IMR-90 (cell line): ENCODE data around the gene CYB561A3. TPM values are rescaled to one million over a fixed set of nuclear protein-coding genes. Genes with fewer than 3 reads are reported as not detected.

ENCODE experiments used
- ATAC-seq: fragments of 200-7000 bp; cut with Tn5 transposase; 2 replicates; pipeline ENCODE4 v1.9.1; 2020; ENCODE audit warnings: low read depth, mild to moderate bottlenecking, moderate library complexity
- BruUV-seq: library from RNA; stranded (reverse); fragments of 400-500 nt; replicated peaks from 2 replicates; lab custom pipeline; 2021; lab: Mats Ljungman, UMichigan
- CTCF ChIA-PET: fragments of 300-600 bp; formaldehyde crosslinking; extraction: SDS; loops from one replicate; lab custom pipeline; 2021; ENCODE audit warnings: antibody characterized with exemption; lab: Yijun Ruan, JAX
- POLR2A ChIA-PET: fragments of 300-600 bp; sonication (Branson Sonifier 250); formaldehyde crosslinking; loops from one replicate; lab custom pipeline; 2022; ENCODE audit warnings: antibody characterized with exemption; ENCODE audit not compliant: unreplicated experiment; lab: Charles Lee
- DNase-seq: peaks from one replicate; pipeline ENCODE4 v3.0.0; 2013
- H2AFZ ChIP-seq: replicated peaks from 2 replicates; pipeline ENCODE3; 2013; ENCODE audit warnings: low read length, mild to moderate bottlenecking; ENCODE audit not compliant: poor library complexity
- H2AK5ac ChIP-seq: 2 replicates; pipeline ENCODE4 v1.6.1; 2013; ENCODE audit warnings: low read depth, low read length, inconsistent platforms
- H2AK9ac ChIP-seq: replicated peaks from 2 replicates; pipeline ENCODE3; 2013; ENCODE audit warnings: mild to moderate bottlenecking, low read depth, low read length, moderate library complexity; ENCODE audit not compliant: poor library complexity
- H2BK120ac ChIP-seq: 2 replicates; pipeline ENCODE4 v1.6.1; 2013; ENCODE audit warnings: low read depth, low read length, inconsistent platforms
- H2BK15ac ChIP-seq: 3 replicates; pipeline ENCODE4 v1.6.1; 2013; ENCODE audit warnings: low read depth, low read length, inconsistent platforms
- H2BK20ac ChIP-seq: 2 replicates; pipeline ENCODE4 v1.6.1; 2013; ENCODE audit warnings: low read depth, mild to moderate bottlenecking, inconsistent platforms, low read length, moderate library complexity
- H2BK5ac ChIP-seq: 2 replicates; pipeline ENCODE4 v1.6.1; 2013; ENCODE audit warnings: mild to moderate bottlenecking, low read depth, low read length, inconsistent platforms; ENCODE audit not compliant: poor library complexity, severe bottlenecking
- H3K14ac ChIP-seq: replicated peaks from 2 replicates; pipeline ENCODE4 v1.6.1; 2013; ENCODE audit warnings: low read depth, low read length, inconsistent platforms
- H3K18ac ChIP-seq: 2 replicates; pipeline ENCODE4 v1.6.1; 2013; ENCODE audit warnings: low read depth, low read length, control low read depth
- H3K23ac ChIP-seq: 2 replicates; pipeline ENCODE4 v1.6.1; 2013; ENCODE audit warnings: low read depth, low read length, inconsistent platforms
- H3K27ac ChIP-seq: 2 replicates; pipeline ENCODE4 v1.5.1; 2013; ENCODE audit warnings: mild to moderate bottlenecking, control low read depth, low read length; ENCODE audit not compliant: insufficient read depth
- H3K27me3 ChIP-seq: 2 replicates; pipeline ENCODE4 v1.6.1; 2013; ENCODE audit warnings: low read length; ENCODE audit not compliant: control insufficient read depth, insufficient read depth
- H3K36me3 ChIP-seq: 2 replicates; pipeline ENCODE4 v1.6.1; 2013; ENCODE audit warnings: low read length, mixed read lengths; ENCODE audit not compliant: control insufficient read depth, insufficient read depth
- H3K4ac ChIP-seq: 2 replicates; pipeline ENCODE4 v1.6.1; 2013; ENCODE audit warnings: low read depth, low read length, inconsistent platforms
- H3K4me1 ChIP-seq: 2 replicates; pipeline ENCODE4 v1.6.1; 2013; ENCODE audit warnings: low read length, mixed read lengths; ENCODE audit not compliant: control insufficient read depth, insufficient read depth
- H3K4me2 ChIP-seq: 2 replicates; pipeline ENCODE4 v1.6.1; 2013; ENCODE audit warnings: low read depth, mild to moderate bottlenecking, control low read depth, low read length, moderate library complexity
- H3K4me3 ChIP-seq: 2 replicates; pipeline ENCODE4 v1.5.1; 2013; ENCODE audit warnings: low read depth, mild to moderate bottlenecking, control low read depth, low read length, moderate library complexity; ENCODE audit not compliant: insufficient read depth
- H3K56ac ChIP-seq: 2 replicates; pipeline ENCODE4 v1.6.1; 2013; ENCODE audit warnings: low read length, inconsistent platforms; ENCODE audit not compliant: insufficient read depth; ENCODE audit errors: extremely low read depth
- H3K79me1 ChIP-seq, 2 experiments: 2 replicates each; pipeline ENCODE4 v1.6.1; 2013; ENCODE audit warnings: low read length in 2 of 2, inconsistent platforms in 1 of 2, low read depth in 1 of 2
- H3K9ac ChIP-seq: 2 replicates; pipeline ENCODE4 v1.6.1; 2013; ENCODE audit warnings: low read depth, low read length, control low read depth
- H3K9me1 ChIP-seq: 2 replicates; pipeline ENCODE4 v1.6.1; 2013; ENCODE audit warnings: low read length, inconsistent platforms; ENCODE audit not compliant: insufficient read depth
- H3K9me3 ChIP-seq: 2 replicates; pipeline ENCODE4 v1.6.1; 2013; ENCODE audit warnings: low read length; ENCODE audit not compliant: control insufficient read depth, insufficient read depth
- H4K20me1 ChIP-seq: 2 replicates; pipeline ENCODE4 v1.6.1; 2013; ENCODE audit warnings: low read length, inconsistent platforms; ENCODE audit not compliant: insufficient read depth
- H4K5ac ChIP-seq: 2 replicates; pipeline ENCODE4 v1.6.1; 2013; ENCODE audit warnings: mild to moderate bottlenecking, low read depth, low read length, control low read depth
- H4K8ac ChIP-seq, 2 experiments: 2 replicates each; pipeline ENCODE4 v1.6.1; 2013; ENCODE audit warnings: low read depth in 2 of 2, low read length in 2 of 2, control low read depth in 1 of 2, inconsistent platforms in 1 of 2
- H4K91ac ChIP-seq: 2 replicates; pipeline ENCODE4 v1.6.1; 2013; ENCODE audit warnings: low read depth, low read length, inconsistent platforms; ENCODE audit not compliant: insufficient read depth
- BHLHE40 ChIP-seq: fragments of 150-350 bp; IDR thresholded peaks from 2 replicates; pipeline ENCODE4 v1.6.1; 2016; ENCODE audit warnings: mild to moderate bottlenecking, low read depth, low read length
- CEBPB ChIP-seq: IDR thresholded peaks from 2 replicates; pipeline ENCODE4 v1.6.1; 2012; ENCODE audit warnings: low read depth, low read length, improper control_type of control experiment
- FOS ChIP-seq: fragments of 150-350 bp; IDR thresholded peaks from 2 replicates; pipeline ENCODE4 v1.6.1; 2016; ENCODE audit warnings: low read depth, low read length
- POLR2A ChIP-seq: IDR thresholded peaks from 2 replicates; pipeline ENCODE4 v1.6.1; 2012; ENCODE audit warnings: mild to moderate bottlenecking, low read depth, low read length
- RCOR1 ChIP-seq: IDR thresholded peaks from 2 replicates; pipeline ENCODE4 v1.6.1; 2012; ENCODE audit warnings: mild to moderate bottlenecking, low read length, improper control_type of control experiment; ENCODE audit not compliant: insufficient replicate concordance
- RFX5 ChIP-seq: IDR thresholded peaks from 2 replicates; pipeline ENCODE4 v1.8.0; 2012; ENCODE audit warnings: low read depth, mild to moderate bottlenecking, low read length, moderate library complexity
- SMC3 ChIP-seq: fragments of 150-350 bp; IDR thresholded peaks from 2 replicates; pipeline ENCODE4 v1.6.1; 2016; ENCODE audit warnings: low read depth, mild to moderate bottlenecking, antibody characterized with exemption, low read length, moderate library complexity
- WGBS, 2 experiments: methylation state at CpG; one replicate each; pipeline versions ENCODE4 v1.1.5 to v1.1.7; 2013; ENCODE audit warnings: missing lambda C conversion rate in 2 of 2; ENCODE audit not compliant: insufficient read length in 1 of 2; ENCODE audit errors: extremely low coverage in 2 of 2; 5-methylcytosine and 5-hydroxymethylcytosine counted together
- dilution Hi-C: fragments of 300-500 bp; cut with HindIII; formaldehyde crosslinking; loops from one replicate; pipeline ENCODE4 v1.14.3; 2018; ENCODE audit warnings: low sequenced_read_pairs; ENCODE audit not compliant: unreplicated experiment
- in situ Hi-C: fragments of 300-500 bp; cut with MboI; formaldehyde crosslinking; loops from 3 replicates; pipeline ENCODE4 v1.14.3; 2019; ENCODE audit warnings: low sequenced_read_pairs, inconsistent platforms, mixed read lengths
- intact Hi-C: fragments of 100-400 bp; cut with micrococcal nuclease; formaldehyde crosslinking; loops from 2 replicates; pipeline ENCODE4 v1.10.0; 2022
- polyA plus RNA-seq, 3 experiments: library from polyadenylated mRNA; depleted of rRNA; stranded (reverse); fragments of >200 nt; gene quantifications; 2 replicates each; pipeline ENCODE4 v1.2.3, GENCODE V29; 2012; ENCODE audit warnings: low replicate concordance in 1 of 3
- total RNA-seq: library from RNA; depleted of rRNA; stranded (reverse); fragments of >200 nt; gene quantifications from 2 replicates; pipeline ENCODE4 v1.2.3, GENCODE V29; 2012
- TF ChIP-seq, protein P1 (sequence below): conservative IDR thresholded peaks from 2 replicates; pipeline ENCODE4 v1.5.1; 2012; ENCODE audit warnings: mild to moderate bottlenecking, low read depth, low read length, improper control_type of control experiment
- TF ChIP-seq, protein P2 (sequence below): fragments of 150-350 bp; IDR thresholded peaks from 2 replicates; pipeline ENCODE4 v1.6.1; 2017; ENCODE audit warnings: mild to moderate bottlenecking, antibody characterized with exemption, low read length, low read depth
- TF ChIP-seq, protein P3 (sequence below): fragments of 150-350 bp; IDR thresholded peaks from 2 replicates; pipeline ENCODE4 v1.6.1; 2016; ENCODE audit warnings: low read depth, mild to moderate bottlenecking, low read length, moderate library complexity, borderline replicate concordance

The CYB561A3 gene
- total and polyA plus RNA-seq, 2 of the 4 experiments (the other 2 are of a cell fraction) = 13.6 to 39.2 TPM

DNA sequence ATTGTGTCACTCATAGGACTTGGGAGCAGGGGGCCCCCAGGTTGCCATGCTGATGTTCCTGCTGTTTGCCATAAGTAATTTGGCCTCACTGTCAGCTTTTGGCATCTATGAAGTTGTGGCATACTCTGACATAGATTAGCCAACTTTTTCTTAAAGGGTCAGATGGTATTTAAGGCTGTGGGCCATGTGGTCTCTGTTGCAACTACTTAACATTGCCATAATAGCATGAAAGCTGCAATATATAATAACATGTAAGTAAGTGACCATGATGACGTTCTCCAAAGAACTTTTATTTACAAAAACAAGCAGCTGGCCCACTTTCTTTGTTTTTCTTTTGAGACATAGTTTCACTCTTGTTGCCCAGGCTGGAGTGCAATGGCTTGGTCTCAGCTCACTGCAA lies 28.5 kb upstream of the CYB561A3 start:
- Histone ChIP-seq H3K27ac (no peak overlapping the region), H2AFZ (no peak overlapping the region), H2BK120ac (no peak overlapping the region), H2BK5ac (no peak overlapping the region), H3K23ac (no peak overlapping the region), H2AK5ac (no peak overlapping the region), H3K14ac (no peak overlapping the region), H3K36me3 (peaks cover 3% of the 10 kb centered on the region; the same call in 1 of the 2 replicates), H4K5ac (no peak overlapping the region), H2BK15ac (no peak overlapping the region), H3K9me3 (no peaks in the 10 kb centered on the region), H3K4me3 (no peak overlapping the region), H3K56ac (no peak overlapping the region), H2AK9ac (peak overlapping the region; percentile 42), H3K79me1 (peaks cover 9 to 25% of the 10 kb centered on the region in 2 experiments; a peak in 3 of 4 replicates), H3K4me2 (no peak overlapping the region), H4K8ac (no peak overlapping the region), H3K18ac (no peak overlapping the region), H4K20me1 (no peaks in the 10 kb centered on the region), H3K9ac (no peak overlapping the region), H3K27me3 (no peaks in the 10 kb centered on the region), H2BK20ac (no peak overlapping the region), H4K91ac (no peak overlapping the region), H3K4me1 (peaks cover 3% of the 10 kb centered on the region; the same call in 1 of the 2 replicates), H3K4ac (no peak overlapping the region), H3K9me1 (peaks cover 3% of the 10 kb centered on the region; the same call in 1 of the 2 replicates)
- BruUV-seq = no TSS peak
- in situ Hi-C loops = no loop called here
- intact Hi-C loops = no loop called here
- DNase-seq (peak; percentile 24), ATAC-seq (no peak)
- dilution Hi-C loops = no loop called here
- TF ChIP-seq, protein P1, sequence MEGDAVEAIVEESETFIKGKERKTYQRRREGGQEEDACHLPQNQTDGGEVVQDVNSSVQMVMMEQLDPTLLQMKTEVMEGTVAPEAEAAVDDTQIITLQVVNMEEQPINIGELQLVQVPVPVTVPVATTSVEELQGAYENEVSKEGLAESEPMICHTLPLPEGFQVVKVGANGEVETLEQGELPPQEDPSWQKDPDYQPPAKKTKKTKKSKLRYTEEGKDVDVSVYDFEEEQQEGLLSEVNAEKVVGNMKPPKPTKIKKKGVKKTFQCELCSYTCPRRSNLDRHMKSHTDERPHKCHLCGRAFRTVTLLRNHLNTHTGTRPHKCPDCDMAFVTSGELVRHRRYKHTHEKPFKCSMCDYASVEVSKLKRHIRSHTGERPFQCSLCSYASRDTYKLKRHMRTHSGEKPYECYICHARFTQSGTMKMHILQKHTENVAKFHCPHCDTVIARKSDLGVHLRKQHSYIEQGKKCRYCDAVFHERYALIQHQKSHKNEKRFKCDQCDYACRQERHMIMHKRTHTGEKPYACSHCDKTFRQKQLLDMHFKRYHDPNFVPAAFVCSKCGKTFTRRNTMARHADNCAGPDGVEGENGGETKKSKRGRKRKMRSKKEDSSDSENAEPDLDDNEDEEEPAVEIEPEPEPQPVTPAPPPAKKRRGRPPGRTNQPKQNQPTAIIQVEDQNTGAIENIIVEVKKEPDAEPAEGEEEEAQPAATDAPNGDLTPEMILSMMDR = no peak
- TF ChIP-seq, protein P2, sequence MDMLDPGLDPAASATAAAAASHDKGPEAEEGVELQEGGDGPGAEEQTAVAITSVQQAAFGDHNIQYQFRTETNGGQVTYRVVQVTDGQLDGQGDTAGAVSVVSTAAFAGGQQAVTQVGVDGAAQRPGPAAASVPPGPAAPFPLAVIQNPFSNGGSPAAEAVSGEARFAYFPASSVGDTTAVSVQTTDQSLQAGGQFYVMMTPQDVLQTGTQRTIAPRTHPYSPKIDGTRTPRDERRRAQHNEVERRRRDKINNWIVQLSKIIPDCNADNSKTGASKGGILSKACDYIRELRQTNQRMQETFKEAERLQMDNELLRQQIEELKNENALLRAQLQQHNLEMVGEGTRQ = no peak
- TF ChIP-seq CEBPB (no peak), BHLHE40 (no peak), RFX5 (no peak), POLR2A (no peak), RCOR1 (no peak), FOS (no peak), SMC3 (no peak)
- TF ChIP-seq, protein P3, sequence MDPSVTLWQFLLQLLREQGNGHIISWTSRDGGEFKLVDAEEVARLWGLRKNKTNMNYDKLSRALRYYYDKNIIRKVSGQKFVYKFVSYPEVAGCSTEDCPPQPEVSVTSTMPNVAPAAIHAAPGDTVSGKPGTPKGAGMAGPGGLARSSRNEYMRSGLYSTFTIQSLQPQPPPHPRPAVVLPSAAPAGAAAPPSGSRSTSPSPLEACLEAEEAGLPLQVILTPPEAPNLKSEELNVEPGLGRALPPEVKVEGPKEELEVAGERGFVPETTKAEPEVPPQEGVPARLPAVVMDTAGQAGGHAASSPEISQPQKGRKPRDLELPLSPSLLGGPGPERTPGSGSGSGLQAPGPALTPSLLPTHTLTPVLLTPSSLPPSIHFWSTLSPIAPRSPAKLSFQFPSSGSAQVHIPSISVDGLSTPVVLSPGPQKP = no peak
- ChIA-PET POLR2A (no interaction called here), CTCF (no interaction called here)
- no CpG with 5 or more reads among the region's 1 CpG for WGBS, 2 experiments
